Smooth muscle cell (in vitro differentiated cells): Measurements from ENCODE around the gene BCAS4. TPM values are rescaled to one million over a fixed set of nuclear protein-coding genes. Genes with fewer than 3 reads are reported as not detected.

ENCODE experiments used
- DNase-seq: peaks from one replicate; lab custom pipeline; 2025; ENCODE audit not compliant: unreplicated experiment; lab: John Stamatoyannopoulos, UW
- H2AFZ ChIP-seq: fragments of 200-600 bp; sonication (generic); 2 replicates; pipeline ENCODE4 v1.6.0; 2016; ENCODE audit warnings: antibody characterized with exemption, low read depth, mild to moderate bottlenecking
- H3F3A ChIP-seq: fragments of 200-600 bp; sonication (generic); 2 replicates; pipeline ENCODE4 v1.6.0; 2017; ENCODE audit warnings: antibody characterized with exemption, low read depth
- H3K27ac ChIP-seq: fragments of 200-600 bp; sonication (generic); 2 replicates; pipeline ENCODE4 v1.5.1; 2016; ENCODE audit warnings: low read depth, mild to moderate bottlenecking
- H3K27me3 ChIP-seq: fragments of 200-600 bp; sonication (generic); 2 replicates; pipeline ENCODE4 v1.6.1; 2016; ENCODE audit warnings: low read depth, mild to moderate bottlenecking
- H3K36me3 ChIP-seq: fragments of 200-600 bp; sonication (generic); 2 replicates; pipeline ENCODE4 v1.5.1; 2016; ENCODE audit warnings: low read depth
- H3K4me1 ChIP-seq: fragments of 200-600 bp; sonication (generic); 2 replicates; pipeline ENCODE4 v1.5.1; 2016; ENCODE audit warnings: low read depth
- H3K4me2 ChIP-seq: fragments of 200-600 bp; sonication (generic); 2 replicates; pipeline ENCODE4 v1.6.0; 2016; ENCODE audit warnings: mild to moderate bottlenecking
- H3K4me3 ChIP-seq: fragments of 200-600 bp; sonication (generic); 2 replicates; pipeline ENCODE4 v1.5.1; 2016; ENCODE audit warnings: mild to moderate bottlenecking
- H3K79me2 ChIP-seq: fragments of 200-600 bp; sonication (generic); 2 replicates; pipeline ENCODE4 v1.6.0; 2016; ENCODE audit warnings: low read depth, mild to moderate bottlenecking
- H3K9ac ChIP-seq: fragments of 200-600 bp; sonication (generic); 2 replicates; pipeline ENCODE4 v1.6.0; 2016; ENCODE audit warnings: low read depth
- H3K9me3 ChIP-seq: fragments of 200-600 bp; sonication (generic); replicated peaks from 2 replicates; pipeline ENCODE4 v1.5.1; 2016; ENCODE audit warnings: low read depth
- H4K20me1 ChIP-seq: fragments of 200-600 bp; sonication (generic); 2 replicates; pipeline ENCODE4 v1.6.0; 2016; ENCODE audit warnings: low read depth
- WGBS: methylation state at CpG from one replicate; pipeline ENCODE4 v1.1.7; 2016; ENCODE audit warnings: low lambda C conversion rate; 5-methylcytosine and 5-hydroxymethylcytosine counted together
- polyA plus RNA-seq: library from polyadenylated mRNA; unstranded; fragments of >200 nt; fragmentation: Nextera tagmentation; extraction: Ambion mirVana; gene quantifications from 2 replicates; pipeline ENCODE4 v1.2.1, GENCODE V29; 2016
- total RNA-seq: library from RNA; depleted of rRNA; stranded (reverse); fragments of >200 nt; gene quantifications from 2 replicates; pipeline ENCODE4 v1.2.3, GENCODE V29; 2014
- TF ChIP-seq, protein P1 (sequence below): fragments of 200-600 bp; sonication (generic); IDR thresholded peaks from 2 replicates; pipeline ENCODE4 v1.5.1; 2017; ENCODE audit warnings: borderline replicate concordance, mild to moderate bottlenecking, antibody characterized with exemption; ENCODE audit not compliant: insufficient read depth, poor library complexity, severe bottlenecking

BCAS4 gene
- total and polyA plus RNA-seq, 2 experiments from 2014 or later, result 5.3 to 14.1 TPM

DNA sequence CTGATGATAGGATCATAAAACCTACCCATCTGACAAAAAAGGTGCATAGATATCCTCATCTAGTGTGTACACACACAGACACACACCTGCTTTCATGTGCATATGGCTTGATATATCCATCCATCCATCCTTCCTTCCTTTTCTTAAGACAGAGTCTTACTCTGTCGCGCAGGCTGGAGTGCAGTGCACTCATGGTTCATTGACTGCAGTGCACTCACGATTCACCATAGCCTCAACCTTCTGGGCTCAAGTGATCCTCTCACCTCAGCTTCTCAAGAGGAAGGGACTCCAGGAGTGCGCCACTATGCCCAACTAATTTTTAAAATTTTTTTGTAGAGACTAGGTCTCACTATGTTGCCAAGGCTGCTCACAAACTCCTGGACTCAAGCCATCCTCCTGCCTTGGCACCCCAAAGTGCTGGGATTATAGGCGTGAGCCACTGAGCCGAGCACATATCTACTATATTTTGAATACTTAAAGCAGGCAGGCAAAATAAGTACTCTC, 109.3 kb downstream of the BCAS4 start:
- H3K36me3 ChIP-seq, result peaks cover 12% of the 10 kb centered on the region

DNA sequence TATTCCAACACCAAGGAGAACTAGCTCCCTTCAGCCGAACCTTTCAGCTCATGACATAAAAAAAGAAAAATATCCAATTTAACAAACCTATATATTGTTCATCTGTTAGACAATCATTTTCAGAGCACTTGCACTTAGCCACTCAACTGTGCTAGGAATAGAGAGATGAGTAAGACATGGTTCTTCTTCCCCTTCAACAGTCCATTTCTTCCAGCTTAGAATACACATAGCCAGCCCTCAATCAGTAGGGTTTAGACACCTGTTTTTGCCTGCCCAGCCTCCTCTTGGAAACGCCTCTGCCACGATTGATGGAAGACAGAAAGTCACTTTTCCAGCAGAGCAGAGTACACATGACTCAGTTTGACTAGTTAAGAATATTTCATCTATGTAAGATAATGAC, 114.6 kb downstream of the BCAS4 start:
- TF ChIP-seq, protein P1, sequence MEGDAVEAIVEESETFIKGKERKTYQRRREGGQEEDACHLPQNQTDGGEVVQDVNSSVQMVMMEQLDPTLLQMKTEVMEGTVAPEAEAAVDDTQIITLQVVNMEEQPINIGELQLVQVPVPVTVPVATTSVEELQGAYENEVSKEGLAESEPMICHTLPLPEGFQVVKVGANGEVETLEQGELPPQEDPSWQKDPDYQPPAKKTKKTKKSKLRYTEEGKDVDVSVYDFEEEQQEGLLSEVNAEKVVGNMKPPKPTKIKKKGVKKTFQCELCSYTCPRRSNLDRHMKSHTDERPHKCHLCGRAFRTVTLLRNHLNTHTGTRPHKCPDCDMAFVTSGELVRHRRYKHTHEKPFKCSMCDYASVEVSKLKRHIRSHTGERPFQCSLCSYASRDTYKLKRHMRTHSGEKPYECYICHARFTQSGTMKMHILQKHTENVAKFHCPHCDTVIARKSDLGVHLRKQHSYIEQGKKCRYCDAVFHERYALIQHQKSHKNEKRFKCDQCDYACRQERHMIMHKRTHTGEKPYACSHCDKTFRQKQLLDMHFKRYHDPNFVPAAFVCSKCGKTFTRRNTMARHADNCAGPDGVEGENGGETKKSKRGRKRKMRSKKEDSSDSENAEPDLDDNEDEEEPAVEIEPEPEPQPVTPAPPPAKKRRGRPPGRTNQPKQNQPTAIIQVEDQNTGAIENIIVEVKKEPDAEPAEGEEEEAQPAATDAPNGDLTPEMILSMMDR, result no peak
- no peaks in the 10 kb centered on the region for H3K36me3 ChIP-seq
- DNase-seq, result no peak
- H3K9me3 ChIP-seq, result no peaks in the 10 kb centered on the region
- peaks cover 30% of the 10 kb centered on the region for H3F3A ChIP-seq
- no peaks in the 10 kb centered on the region for H3K27me3 ChIP-seq
- peaks cover 100% of the 10 kb centered on the region for H3K79me2 ChIP-seq
- peaks cover 100% of the 10 kb centered on the region for H4K20me1 ChIP-seq
- H3K4me3 ChIP-seq, result no peak overlapping the region
- peaks cover 9% of the 10 kb centered on the region for H3K4me1 ChIP-seq
- H2AFZ ChIP-seq, result no peak overlapping the region
- WGBS, result 91% methylated on average over 3 of the region's 3 CpGs
- no peak overlapping the region for H3K4me2 ChIP-seq
- H3K27ac ChIP-seq, result no peak overlapping the region
- H3K9ac ChIP-seq, result no peak overlapping the region

More for the DNA sequence above, 109.3 kb downstream of the BCAS4 start:
- peaks cover 3% of the 10 kb centered on the region for H3F3A ChIP-seq
- H3K4me3 ChIP-seq, result no peak overlapping the region
- no peaks in the 10 kb centered on the region for H3K27me3 ChIP-seq
- no peak overlapping the region for H2AFZ ChIP-seq
- peak overlapping the region; percentile 16 for H3K27ac ChIP-seq
- DNase-seq, result no peak
- peaks cover 100% of the 10 kb centered on the region for H3K79me2 ChIP-seq
- H3K4me2 ChIP-seq, result no peak overlapping the region
- TF ChIP-seq, protein P1, result no peak
- peaks cover 100% of the 10 kb centered on the region for H4K20me1 ChIP-seq
- no peaks in the 10 kb centered on the region for H3K9me3 ChIP-seq
- H3K9ac ChIP-seq, result no peak overlapping the region
- H3K4me1 ChIP-seq, result no peaks in the 10 kb centered on the region
- 96% methylated on average over 6 of the region's 6 CpGs for WGBS

DNA sequence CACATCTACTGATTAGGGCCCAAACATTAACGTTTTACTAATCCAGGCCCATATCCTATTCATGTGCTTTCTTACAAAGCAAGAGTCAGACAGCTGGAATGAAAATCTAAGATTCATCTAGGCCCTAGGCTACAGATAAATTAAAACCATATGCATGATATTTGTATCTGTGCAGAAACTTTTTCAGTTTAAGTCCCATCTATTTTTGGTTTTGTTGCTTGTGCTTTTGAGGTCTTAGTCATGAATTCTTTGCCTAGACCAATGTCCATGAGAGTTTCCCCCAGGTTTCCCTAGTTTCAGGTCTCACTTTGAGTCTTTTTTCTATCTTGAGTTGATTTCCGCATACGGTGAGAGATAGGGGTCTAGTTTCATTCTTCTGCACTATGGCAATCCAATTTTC, 116.2 kb downstream of the BCAS4 start:
- H4K20me1 ChIP-seq, result peaks cover 100% of the 10 kb centered on the region
- H3K79me2 ChIP-seq, result peaks cover 100% of the 10 kb centered on the region
- peaks cover 23% of the 10 kb centered on the region for H3K4me1 ChIP-seq
- H3F3A ChIP-seq, result peaks cover 30% of the 10 kb centered on the region
- TF ChIP-seq, protein P1, result no peak
- no peak overlapping the region for H2AFZ ChIP-seq
- no peak overlapping the region for H3K4me2 ChIP-seq
- H3K27me3 ChIP-seq, result no peaks in the 10 kb centered on the region
- H3K4me3 ChIP-seq, result no peak overlapping the region
- H3K9ac ChIP-seq, result no peak overlapping the region
- H3K9me3 ChIP-seq, result no peaks in the 10 kb centered on the region
- no peaks in the 10 kb centered on the region for H3K36me3 ChIP-seq
- DNase-seq, result no peak
- 72% methylated on average over 3 of the region's 3 CpGs for WGBS
- peak overlapping the region; percentile 48 for H3K27ac ChIP-seq

DNA sequence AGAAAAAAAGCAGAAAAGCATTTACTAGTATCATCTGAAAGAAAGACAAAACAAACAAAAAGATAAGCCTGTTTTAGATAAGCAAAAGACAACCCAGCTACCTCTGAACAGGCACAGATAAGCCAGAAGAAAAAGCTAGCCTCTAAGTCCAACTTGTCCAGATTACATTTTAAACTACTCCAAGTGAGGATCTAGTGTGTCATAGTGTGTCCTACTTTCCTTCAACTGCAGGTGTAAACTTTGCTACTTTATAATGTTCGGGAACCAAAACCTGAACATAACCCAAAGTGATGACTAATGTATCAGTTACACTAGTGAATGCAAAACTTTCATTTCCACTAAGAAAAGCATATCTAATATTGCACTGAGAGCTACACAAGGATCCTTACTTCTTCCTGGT, 116.9 kb downstream of the BCAS4 start:
- Histone ChIP-seq H3F3A (peaks cover 30% of the 10 kb centered on the region), H3K36me3 (no peaks in the 10 kb centered on the region), H3K9me3 (no peaks in the 10 kb centered on the region), H3K9ac (no peak overlapping the region), H3K79me2 (peaks cover 100% of the 10 kb centered on the region), H2AFZ (no peak overlapping the region), H3K4me2 (no peak overlapping the region), H3K27ac (peak overlapping the region; percentile 48), H4K20me1 (peaks cover 100% of the 10 kb centered on the region), H3K27me3 (no peaks in the 10 kb centered on the region), H3K4me1 (peaks cover 28% of the 10 kb centered on the region), H3K4me3 (no peak overlapping the region)
- 88% methylated on average over 1 of the region's 1 CpG for WGBS
- no peak for DNase-seq
- TF ChIP-seq, protein P1, result no peak
